HEK293 (cell line): ENCODE measurements around the gene ANKRD52.

ENCODE experiments used
- ZBTB48 ChIP-seq: fragments of 450-650 bp; formaldehyde crosslinking; IDR thresholded peaks from 2 replicates; pipeline ENCODE4 v1.5.1; 2016; ENCODE audit warnings: missing biosample characterization, missing genetic modification characterization
- ZNF175 ChIP-seq: fragments of 450-650 bp; formaldehyde crosslinking; IDR thresholded peaks from 2 replicates; pipeline ENCODE4 v1.5.1; 2016; ENCODE audit warnings: missing biosample characterization, missing genetic modification characterization
- ZNF302 ChIP-seq: fragments of 450-650 bp; formaldehyde crosslinking; IDR thresholded peaks from 2 replicates; pipeline ENCODE4 v1.5.1; 2016; ENCODE audit warnings: missing biosample characterization, missing genetic modification characterization, low read depth
- ZNF354C ChIP-seq: fragments of 450-650 bp; formaldehyde crosslinking; IDR thresholded peaks from 2 replicates; pipeline ENCODE4 v1.5.1; 2016; ENCODE audit warnings: missing biosample characterization, missing genetic modification characterization, low read depth, borderline replicate concordance
- ZNF37A ChIP-seq: fragments of 450-650 bp; IDR thresholded peaks from 2 replicates; pipeline ENCODE4 v1.5.1; 2018; ENCODE audit warnings: missing biosample characterization, missing genetic modification characterization
- ZNF561 ChIP-seq: fragments of 450-650 bp; IDR thresholded peaks from 2 replicates; pipeline ENCODE4 v1.5.1; 2018; ENCODE audit warnings: missing biosample characterization, missing genetic modification characterization, borderline replicate concordance
- TF ChIP-seq, protein P1 (sequence below): fragments of 450-650 bp; formaldehyde crosslinking; IDR thresholded peaks from 2 replicates; pipeline ENCODE4 v1.5.1; 2016; ENCODE audit warnings: missing biosample characterization, missing genetic modification characterization
- TF ChIP-seq, protein P2 (sequence below): fragments of 450-650 bp; formaldehyde crosslinking; optimal IDR thresholded peaks from 2 replicates; pipeline ENCODE3; 2016; ENCODE audit warnings: missing biosample characterization, mild to moderate bottlenecking, missing genetic modification characterization
- TF ChIP-seq, protein P3 (sequence below): fragments of 450-650 bp; formaldehyde crosslinking; IDR thresholded peaks from 2 replicates; pipeline ENCODE4 v1.5.1; 2017; ENCODE audit warnings: missing biosample characterization, mild to moderate bottlenecking, missing genetic modification characterization, moderate library complexity
- TF ChIP-seq, protein P4 (sequence below): fragments of 450-650 bp; formaldehyde crosslinking; IDR thresholded peaks from 2 replicates; pipeline ENCODE4 v1.5.1; 2016; ENCODE audit warnings: missing biosample characterization, missing genetic modification characterization, borderline replicate concordance
- TF ChIP-seq, protein P5 (sequence below): fragments of 450-650 bp; formaldehyde crosslinking; IDR thresholded peaks from 2 replicates; pipeline ENCODE4 v1.5.1; 2016; ENCODE audit warnings: missing biosample characterization, missing genetic modification characterization
- TF ChIP-seq, protein P6 (sequence below): fragments of 450-650 bp; IDR thresholded peaks from 2 replicates; pipeline ENCODE4 v1.5.1; 2018; ENCODE audit warnings: missing biosample characterization, mild to moderate bottlenecking, missing genetic modification characterization
- TF ChIP-seq, protein P7 (sequence below): fragments of 450-650 bp; formaldehyde crosslinking; IDR thresholded peaks from 2 replicates; pipeline ENCODE4 v1.5.1; 2016; ENCODE audit warnings: missing biosample characterization, missing genetic modification characterization

DNA sequence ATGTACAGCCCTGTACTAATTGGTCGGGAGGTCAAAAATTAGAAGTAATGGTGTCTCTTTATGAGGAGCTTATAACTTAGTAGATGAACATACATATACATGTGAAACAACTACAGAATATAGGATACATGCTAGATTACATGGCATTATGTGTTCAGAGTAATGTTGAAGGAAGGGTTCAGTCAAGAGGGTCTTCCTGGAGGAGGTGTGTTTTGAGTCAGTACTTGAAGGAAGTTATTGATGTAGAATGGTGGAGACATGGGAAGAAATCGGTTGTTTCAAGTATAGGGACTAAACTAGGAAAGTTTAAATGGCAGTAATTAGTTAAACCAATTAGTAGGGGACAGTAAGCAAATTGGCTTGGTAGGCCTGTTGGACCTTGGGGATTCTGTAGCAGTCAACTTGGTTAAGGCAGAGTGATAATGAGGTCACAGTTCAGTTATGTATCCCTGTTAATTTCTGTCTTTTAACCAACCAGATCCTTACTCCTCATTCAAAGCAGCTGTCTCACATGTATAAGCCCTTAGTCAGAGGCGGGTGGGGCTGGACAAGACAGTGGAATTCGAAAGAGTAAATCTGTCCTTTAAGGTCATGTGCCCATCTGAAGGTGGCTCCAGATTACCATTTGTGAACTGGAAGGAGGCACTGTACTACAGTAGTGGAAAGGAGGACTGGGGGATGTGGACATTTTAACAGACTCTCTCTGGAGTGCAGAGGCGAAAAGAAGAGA, 3.5 kb upstream of the ANKRD52 start:
- TF ChIP-seq, protein P1, sequence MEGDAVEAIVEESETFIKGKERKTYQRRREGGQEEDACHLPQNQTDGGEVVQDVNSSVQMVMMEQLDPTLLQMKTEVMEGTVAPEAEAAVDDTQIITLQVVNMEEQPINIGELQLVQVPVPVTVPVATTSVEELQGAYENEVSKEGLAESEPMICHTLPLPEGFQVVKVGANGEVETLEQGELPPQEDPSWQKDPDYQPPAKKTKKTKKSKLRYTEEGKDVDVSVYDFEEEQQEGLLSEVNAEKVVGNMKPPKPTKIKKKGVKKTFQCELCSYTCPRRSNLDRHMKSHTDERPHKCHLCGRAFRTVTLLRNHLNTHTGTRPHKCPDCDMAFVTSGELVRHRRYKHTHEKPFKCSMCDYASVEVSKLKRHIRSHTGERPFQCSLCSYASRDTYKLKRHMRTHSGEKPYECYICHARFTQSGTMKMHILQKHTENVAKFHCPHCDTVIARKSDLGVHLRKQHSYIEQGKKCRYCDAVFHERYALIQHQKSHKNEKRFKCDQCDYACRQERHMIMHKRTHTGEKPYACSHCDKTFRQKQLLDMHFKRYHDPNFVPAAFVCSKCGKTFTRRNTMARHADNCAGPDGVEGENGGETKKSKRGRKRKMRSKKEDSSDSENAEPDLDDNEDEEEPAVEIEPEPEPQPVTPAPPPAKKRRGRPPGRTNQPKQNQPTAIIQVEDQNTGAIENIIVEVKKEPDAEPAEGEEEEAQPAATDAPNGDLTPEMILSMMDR: no peak
- TF ChIP-seq ZNF37A (tag by site-specific recombination) (no peak), ZNF175 (tag by site-specific recombination) (no peak), ZNF561 (tag by site-specific recombination) (no peak), ZNF302 (tag by site-specific recombination) (no peak), ZBTB48 (tag by site-specific recombination) (no peak), ZNF354C (tag by site-specific recombination) (no peak)
- TF ChIP-seq, protein P2, sequence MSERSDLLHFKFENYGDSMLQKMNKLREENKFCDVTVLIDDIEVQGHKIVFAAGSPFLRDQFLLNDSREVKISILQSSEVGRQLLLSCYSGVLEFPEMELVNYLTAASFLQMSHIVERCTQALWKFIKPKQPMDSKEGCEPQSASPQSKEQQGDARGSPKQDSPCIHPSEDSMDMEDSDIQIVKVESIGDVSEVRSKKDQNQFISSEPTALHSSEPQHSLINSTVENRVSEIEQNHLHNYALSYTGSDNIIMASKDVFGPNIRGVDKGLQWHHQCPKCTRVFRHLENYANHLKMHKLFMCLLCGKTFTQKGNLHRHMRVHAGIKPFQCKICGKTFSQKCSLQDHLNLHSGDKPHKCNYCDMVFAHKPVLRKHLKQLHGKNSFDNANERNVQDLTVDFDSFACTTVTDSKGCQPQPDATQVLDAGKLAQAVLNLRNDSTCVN: no peak
- TF ChIP-seq, protein P3, sequence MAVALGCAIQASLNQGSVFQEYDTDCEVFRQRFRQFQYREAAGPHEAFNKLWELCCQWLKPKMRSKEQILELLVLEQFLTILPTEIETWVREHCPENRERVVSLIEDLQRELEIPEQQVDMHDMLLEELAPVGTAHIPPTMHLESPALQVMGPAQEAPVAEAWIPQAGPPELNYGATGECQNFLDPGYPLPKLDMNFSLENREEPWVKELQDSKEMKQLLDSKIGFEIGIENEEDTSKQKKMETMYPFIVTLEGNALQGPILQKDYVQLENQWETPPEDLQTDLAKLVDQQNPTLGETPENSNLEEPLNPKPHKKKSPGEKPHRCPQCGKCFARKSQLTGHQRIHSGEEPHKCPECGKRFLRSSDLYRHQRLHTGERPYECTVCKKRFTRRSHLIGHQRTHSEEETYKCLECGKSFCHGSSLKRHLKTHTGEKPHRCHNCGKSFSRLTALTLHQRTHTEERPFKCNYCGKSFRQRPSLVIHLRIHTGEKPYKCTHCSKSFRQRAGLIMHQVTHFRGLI (tag by site-specific recombination): no peak
- TF ChIP-seq, protein P4, sequence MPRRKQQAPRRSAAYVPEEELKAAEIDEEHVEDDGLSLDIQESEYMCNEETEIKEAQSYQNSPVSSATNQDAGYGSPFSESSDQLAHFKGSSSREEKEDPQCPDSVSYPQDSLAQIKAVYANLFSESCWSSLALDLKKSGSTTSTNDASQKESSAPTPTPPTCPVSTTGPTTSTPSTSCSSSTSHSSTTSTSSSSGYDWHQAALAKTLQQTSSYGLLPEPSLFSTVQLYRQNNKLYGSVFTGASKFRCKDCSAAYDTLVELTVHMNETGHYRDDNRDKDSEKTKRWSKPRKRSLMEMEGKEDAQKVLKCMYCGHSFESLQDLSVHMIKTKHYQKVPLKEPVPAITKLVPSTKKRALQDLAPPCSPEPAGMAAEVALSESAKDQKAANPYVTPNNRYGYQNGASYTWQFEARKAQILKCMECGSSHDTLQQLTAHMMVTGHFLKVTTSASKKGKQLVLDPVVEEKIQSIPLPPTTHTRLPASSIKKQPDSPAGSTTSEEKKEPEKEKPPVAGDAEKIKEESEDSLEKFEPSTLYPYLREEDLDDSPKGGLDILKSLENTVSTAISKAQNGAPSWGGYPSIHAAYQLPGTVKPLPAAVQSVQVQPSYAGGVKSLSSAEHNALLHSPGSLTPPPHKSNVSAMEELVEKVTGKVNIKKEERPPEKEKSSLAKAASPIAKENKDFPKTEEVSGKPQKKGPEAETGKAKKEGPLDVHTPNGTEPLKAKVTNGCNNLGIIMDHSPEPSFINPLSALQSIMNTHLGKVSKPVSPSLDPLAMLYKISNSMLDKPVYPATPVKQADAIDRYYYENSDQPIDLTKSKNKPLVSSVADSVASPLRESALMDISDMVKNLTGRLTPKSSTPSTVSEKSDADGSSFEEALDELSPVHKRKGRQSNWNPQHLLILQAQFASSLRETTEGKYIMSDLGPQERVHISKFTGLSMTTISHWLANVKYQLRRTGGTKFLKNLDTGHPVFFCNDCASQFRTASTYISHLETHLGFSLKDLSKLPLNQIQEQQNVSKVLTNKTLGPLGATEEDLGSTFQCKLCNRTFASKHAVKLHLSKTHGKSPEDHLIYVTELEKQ: no peak
- TF ChIP-seq, protein P5, sequence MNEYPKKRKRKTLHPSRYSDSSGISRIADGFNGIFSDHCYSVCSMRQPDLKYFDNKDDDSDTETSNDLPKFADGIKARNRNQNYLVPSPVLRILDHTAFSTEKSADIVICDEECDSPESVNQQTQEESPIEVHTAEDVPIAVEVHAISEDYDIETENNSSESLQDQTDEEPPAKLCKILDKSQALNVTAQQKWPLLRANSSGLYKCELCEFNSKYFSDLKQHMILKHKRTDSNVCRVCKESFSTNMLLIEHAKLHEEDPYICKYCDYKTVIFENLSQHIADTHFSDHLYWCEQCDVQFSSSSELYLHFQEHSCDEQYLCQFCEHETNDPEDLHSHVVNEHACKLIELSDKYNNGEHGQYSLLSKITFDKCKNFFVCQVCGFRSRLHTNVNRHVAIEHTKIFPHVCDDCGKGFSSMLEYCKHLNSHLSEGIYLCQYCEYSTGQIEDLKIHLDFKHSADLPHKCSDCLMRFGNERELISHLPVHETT (tag by site-specific recombination): no peak
- TF ChIP-seq, protein P6, sequence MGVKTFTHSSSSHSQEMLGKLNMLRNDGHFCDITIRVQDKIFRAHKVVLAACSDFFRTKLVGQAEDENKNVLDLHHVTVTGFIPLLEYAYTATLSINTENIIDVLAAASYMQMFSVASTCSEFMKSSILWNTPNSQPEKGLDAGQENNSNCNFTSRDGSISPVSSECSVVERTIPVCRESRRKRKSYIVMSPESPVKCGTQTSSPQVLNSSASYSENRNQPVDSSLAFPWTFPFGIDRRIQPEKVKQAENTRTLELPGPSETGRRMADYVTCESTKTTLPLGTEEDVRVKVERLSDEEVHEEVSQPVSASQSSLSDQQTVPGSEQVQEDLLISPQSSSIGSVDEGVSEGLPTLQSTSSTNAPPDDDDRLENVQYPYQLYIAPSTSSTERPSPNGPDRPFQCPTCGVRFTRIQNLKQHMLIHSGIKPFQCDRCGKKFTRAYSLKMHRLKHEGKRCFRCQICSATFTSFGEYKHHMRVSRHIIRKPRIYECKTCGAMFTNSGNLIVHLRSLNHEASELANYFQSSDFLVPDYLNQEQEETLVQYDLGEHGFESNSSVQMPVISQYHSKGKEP (tag by site-specific recombination): no peak
- TF ChIP-seq, protein P7, sequence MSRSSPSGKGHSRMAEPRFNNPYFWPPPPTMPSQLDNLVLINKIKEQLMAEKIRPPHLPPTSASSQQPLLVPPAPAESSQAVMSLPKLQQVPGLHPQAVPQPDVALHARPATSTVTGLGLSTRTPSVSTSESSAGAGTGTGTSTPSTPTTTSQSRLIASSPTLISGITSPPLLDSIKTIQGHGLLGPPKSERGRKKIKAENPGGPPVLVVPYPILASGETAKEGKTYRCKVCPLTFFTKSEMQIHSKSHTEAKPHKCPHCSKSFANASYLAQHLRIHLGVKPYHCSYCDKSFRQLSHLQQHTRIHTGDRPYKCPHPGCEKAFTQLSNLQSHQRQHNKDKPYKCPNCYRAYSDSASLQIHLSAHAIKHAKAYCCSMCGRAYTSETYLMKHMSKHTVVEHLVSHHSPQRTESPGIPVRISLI: no peak
